GM21390 (cell line): Measurements from ENCODE around the gene RCN1.
"Not testable (repeated sequence)": the region's sequence is repeated elsewhere in the genome, so short reads cannot be mapped to it uniquely, and the experiment has no call there.

Experiments
- ATAC-seq: cut with Tn5 transposase; IDR thresholded peaks from one replicate; pipeline ENCODE4 v1.9.1; 2021; ENCODE audit not compliant: unreplicated experiment

RCN1 gene

GRCh38 chr11:32090545-32091370, at the start of gene RCN1:
Gene RCN1, plus strand, starts transcription at chr11:32091074. Its CDS starts 123 bp downstream, at chr11:32091197.
- peak; percentile 48 for ATAC-seq

- ATAC-seq, result no peak
Observed at GRCh38 chr11:32043737-32044136, 47.1 kb upstream of the RCN1 start.

- no peak for ATAC-seq
Observed at GRCh38 chr11:32044158-32044863, 46.6 kb upstream of the RCN1 start.

- no peak for ATAC-seq
Observed at GRCh38 chr11:32045456-32045855, 45.4 kb upstream of the RCN1 start.

GRCh38 chr11:32050264-32050663, 40.6 kb upstream of the RCN1 start:
- no peak for ATAC-seq

GRCh38 chr11:32052215-32052614, 38.7 kb upstream of the RCN1 start:
- peak; percentile 64 for ATAC-seq

- no peak for ATAC-seq
Observed at GRCh38 chr11:32053151-32053888, 37.6 kb upstream of the RCN1 start.

GRCh38 chr11:32055861-32056260, 35.0 kb upstream of the RCN1 start:
- no peak for ATAC-seq

- no peak for ATAC-seq
Observed at GRCh38 chr11:32056438-32056837, 34.4 kb upstream of the RCN1 start.

GRCh38 chr11:32059686-32060462, 31.0 kb upstream of the RCN1 start:
- no peak for ATAC-seq

GRCh38 chr11:32062540-32062939, 28.3 kb upstream of the RCN1 start:
- no peak for ATAC-seq

GRCh38 chr11:32063031-32063430, 27.8 kb upstream of the RCN1 start:
- not testable (repeated sequence) for ATAC-seq

GRCh38 chr11:32065865-32066629, 24.8 kb upstream of the RCN1 start:
- no peak for ATAC-seq

- ATAC-seq, result no peak
Observed at GRCh38 chr11:32068134-32068870, 22.6 kb upstream of the RCN1 start.

- peak; percentile 91 for ATAC-seq
Observed at GRCh38 chr11:32069361-32070058, 21.4 kb upstream of the RCN1 start.

GRCh38 chr11:32070692-32071091, 20.2 kb upstream of the RCN1 start:
- ATAC-seq, result no peak

- ATAC-seq, result no peak
Observed at GRCh38 chr11:32071811-32072210, 19.1 kb upstream of the RCN1 start.

- no peak for ATAC-seq
Observed at GRCh38 chr11:32072872-32073643, 17.8 kb upstream of the RCN1 start.
